ENCODE data around the gene HSF4.

DNA sequence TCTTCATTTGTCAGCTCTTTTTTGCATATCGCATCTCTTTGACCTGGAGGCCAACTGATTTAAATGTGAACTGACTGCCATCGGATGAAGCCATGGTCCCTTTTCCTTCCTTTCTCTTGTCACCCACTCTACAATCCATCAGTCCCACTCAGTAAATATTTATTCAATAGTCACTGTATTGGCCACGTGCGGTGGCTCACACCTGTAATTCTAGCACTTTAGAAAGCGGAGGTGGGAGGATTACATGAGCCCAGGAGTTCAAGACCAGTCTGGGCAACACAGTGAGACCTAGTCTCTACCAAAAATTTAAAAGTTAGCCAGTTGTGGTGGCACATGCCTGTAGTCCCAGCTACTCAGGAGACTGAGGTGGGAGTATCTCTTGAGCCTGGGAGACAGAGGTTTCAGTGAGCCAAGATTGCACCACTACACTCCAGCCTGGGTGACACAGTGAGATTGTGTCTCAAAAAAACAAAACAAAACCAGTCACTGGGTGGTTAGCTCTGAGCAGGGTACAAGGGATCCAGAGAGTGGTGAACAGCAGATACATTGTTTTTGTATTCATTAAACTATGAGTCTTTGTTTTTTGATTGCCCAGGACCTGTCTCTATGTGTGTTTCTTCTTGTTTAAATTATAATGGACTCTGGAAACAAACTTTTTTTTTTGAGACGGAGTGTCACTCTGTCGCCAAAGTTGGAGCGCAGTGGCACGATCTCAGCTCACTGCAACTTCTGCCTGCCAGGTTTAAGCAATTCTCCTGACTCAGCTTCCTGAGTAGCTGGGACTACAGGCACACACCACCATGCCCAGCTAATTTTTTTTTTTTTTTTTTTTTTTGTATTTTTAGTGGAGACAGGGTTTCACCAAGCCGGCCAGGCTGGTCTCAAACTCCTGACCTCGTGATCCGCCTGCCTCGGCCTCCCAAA lies 47.9 kb upstream of the HSF4 start:
- no peak for TF ChIP-seq CTCF (conservative IDR thresholded peaks at IDR 0.05; ENCODE audit: low read length)
- no peak for TF ChIP-seq EZH2phosphoT487 (IDR thresholded peaks at IDR 0.05; ENCODE audit: borderline replicate concordance)

All from Loucy (cell line).